ENCODE measurements around the gene QPCTL.
A peak's percentile ranks its signal among the peaks of the same experiment; 100 is the strongest.

The QPCTL gene

GRCh38 chr19:45692187-45693105, at the start of gene QPCTL:
Gene QPCTL, plus strand, starts transcription at chr19:45692666. Its CDS starts 38 bp downstream, at chr19:45692704.
- H3K4me3 ChIP-seq (ENCODE audit: low read depth, low read length), result peak within 1 kb of the TSS; percentile 89
- peak; percentile 98 for DNase-seq (ENCODE audit: low read depth)

DNA sequence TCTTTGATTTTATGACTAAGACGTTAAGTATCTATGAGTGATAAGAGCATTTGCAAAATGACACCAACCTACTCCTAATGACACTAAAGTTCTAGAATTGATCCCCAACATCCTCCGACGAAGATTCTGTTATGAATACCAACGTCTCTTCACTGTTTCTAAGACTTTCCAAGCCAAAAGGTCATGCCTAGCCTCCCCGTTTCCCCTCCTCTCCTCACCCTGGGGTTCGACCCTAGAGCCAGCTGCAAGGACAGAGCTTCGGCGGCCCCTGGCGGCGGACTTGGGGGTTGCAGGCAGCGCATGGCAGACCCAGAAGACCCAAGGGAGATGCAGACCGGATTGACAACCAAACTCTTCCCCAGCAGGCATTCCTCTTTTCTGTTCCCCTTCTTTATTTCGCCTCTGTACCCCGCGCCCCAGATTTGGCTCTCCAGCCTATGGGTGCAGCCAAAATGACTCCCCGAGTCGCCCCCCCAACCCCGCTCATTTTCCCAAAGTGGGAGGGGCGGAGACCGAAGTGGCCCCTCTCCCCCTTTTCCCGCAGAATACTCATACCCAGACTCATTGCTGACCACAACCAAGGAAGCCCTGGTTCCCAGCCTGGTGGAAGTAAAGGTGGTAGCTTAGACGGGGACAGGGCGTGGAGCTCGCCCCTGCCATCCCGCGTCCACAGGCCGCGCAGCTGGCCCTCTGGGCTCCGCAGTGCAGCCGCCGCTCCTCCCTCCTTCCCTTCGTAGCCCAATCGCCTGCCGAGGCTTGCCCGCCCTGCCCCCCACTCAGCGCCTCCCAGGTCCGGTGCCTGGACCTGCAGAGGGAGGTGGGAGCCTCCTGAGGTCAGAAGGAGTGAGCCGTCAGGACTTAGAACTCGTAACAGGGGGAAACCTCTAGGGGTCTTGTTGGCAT, 49.2 kb upstream of the QPCTL start:
- no peak overlapping the region for H3K4me3 ChIP-seq (ENCODE audit: low read depth, low read length)
- TF ChIP-seq POLR2A (IDR thresholded peaks at IDR 0.05; ENCODE audit: extremely low read depth, insufficient read length) (no peak), MYC (IDR thresholded peaks at IDR 0.05; ENCODE audit: low read depth, low read length) (peak; percentile 45), CTCF (IDR thresholded peaks at IDR 0.05; ENCODE audit: low read depth, low read length) (peak; percentile 74)
- TF ChIP-seq, protein P1, sequence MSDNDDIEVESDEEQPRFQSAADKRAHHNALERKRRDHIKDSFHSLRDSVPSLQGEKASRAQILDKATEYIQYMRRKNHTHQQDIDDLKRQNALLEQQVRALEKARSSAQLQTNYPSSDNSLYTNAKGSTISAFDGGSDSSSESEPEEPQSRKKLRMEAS (IDR thresholded peaks at IDR 0.05; ENCODE audit: low read depth, low read length), result peak; percentile 29; the same call in 1 of the 2 replicates
- DNase-seq (ENCODE audit: low read depth), result peak; percentile 85

More at GRCh38 chr19:45692187-45693105, at the start of gene QPCTL:
- TF ChIP-seq, protein P1 (IDR thresholded peaks at IDR 0.05; ENCODE audit: low read depth, low read length), result peak; percentile 57
- peak; percentile 76 for TF ChIP-seq MYC (IDR thresholded peaks at IDR 0.05; ENCODE audit: low read depth, low read length)
- peak; percentile 86 for TF ChIP-seq POLR2A (IDR thresholded peaks at IDR 0.05; ENCODE audit: extremely low read depth, insufficient read length)
- no peak for TF ChIP-seq CTCF (IDR thresholded peaks at IDR 0.05; ENCODE audit: low read depth, low read length)

DNA sequence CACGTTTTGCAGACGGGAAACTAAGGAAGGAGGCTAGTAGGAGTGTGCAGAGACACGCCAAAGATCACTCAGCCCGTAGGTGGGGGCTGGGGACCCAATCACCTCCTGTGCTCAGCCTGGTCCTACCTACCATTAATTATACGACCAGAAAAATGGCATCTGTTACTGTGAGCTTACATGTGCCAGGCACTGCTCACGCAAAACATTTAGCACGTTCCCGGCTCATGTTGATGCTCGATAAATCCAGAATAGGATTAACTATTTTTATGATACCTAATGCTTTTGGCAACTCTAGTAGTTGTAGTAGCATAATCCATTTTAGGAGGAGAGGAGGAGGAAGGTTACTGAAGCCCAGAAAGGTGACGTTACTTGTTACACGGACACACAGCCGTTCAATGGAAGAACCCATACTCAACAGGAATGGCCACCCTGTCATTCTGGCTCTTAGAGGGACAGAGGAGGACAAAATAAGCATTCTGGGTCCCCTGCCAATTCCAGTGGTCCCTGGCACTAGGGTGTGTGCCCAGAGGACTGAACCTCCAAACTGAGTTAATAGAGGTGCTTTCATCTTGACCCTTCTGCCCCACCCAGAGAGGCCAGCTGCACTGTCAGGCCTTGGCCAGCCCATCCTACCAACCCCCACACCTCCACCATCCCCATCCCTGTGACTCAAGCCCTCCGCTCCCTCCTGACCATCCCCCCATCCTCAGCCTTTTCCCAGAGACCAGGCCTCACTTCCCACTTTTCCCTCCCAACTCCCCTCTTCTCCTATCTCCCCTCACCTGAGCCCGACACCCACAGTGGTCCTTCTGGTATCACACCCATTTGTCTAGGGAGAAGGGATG, 48.3 kb upstream of the QPCTL start:
- DNase-seq (ENCODE audit: low read depth), result no peak
- no peak overlapping the region for H3K4me3 ChIP-seq (ENCODE audit: low read depth, low read length)
- TF ChIP-seq POLR2A (IDR thresholded peaks at IDR 0.05; ENCODE audit: extremely low read depth, insufficient read length), result no peak
- no peak for TF ChIP-seq MYC (IDR thresholded peaks at IDR 0.05; ENCODE audit: low read depth, low read length)
- TF ChIP-seq, protein P1 (IDR thresholded peaks at IDR 0.05; ENCODE audit: low read depth, low read length), result no peak
- no peak for TF ChIP-seq CTCF (IDR thresholded peaks at IDR 0.05; ENCODE audit: low read depth, low read length)

- TF ChIP-seq CTCF (IDR thresholded peaks at IDR 0.05; ENCODE audit: low read depth, low read length), result no peak
- no peak for TF ChIP-seq POLR2A (IDR thresholded peaks at IDR 0.05; ENCODE audit: extremely low read depth, insufficient read length)
- TF ChIP-seq MYC (IDR thresholded peaks at IDR 0.05; ENCODE audit: low read depth, low read length), result no peak
- TF ChIP-seq, protein P1 (IDR thresholded peaks at IDR 0.05; ENCODE audit: low read depth, low read length), result no peak
- H3K4me3 ChIP-seq (ENCODE audit: low read depth, low read length), result no peak overlapping the region
- DNase-seq (ENCODE audit: low read depth), result peak; percentile 4
Measured at GRCh38 chr19:45645068-45645630, 47.3 kb upstream of the QPCTL start.

All from NB4 (cell line).